Esophagus muscularis mucosa (tissue), 4 donors: ENCODE measurements around the gene SH3PXD2B. TPM values are rescaled to one million over a fixed set of nuclear protein-coding genes. Genes with fewer than 3 reads are reported as not detected.

Experiments used
- DNase-seq: peaks from one replicate; pipeline ENCODE4 v3.0.0-alpha.2; 2017; ENCODE audit errors: extremely low spot score
- H3K27ac ChIP-seq, 4 donors: fragments of 200-600 bp; sonication (generic); replicated peaks in 1 of 4; 1 replicate in 3 of 4; 2 replicates in 1 of 4; pipeline ENCODE4 v1.5.1; 2016 to 2019; ENCODE audit warnings: mild to moderate bottlenecking in 1 of 4
- H3K27me3 ChIP-seq, 4 donors: fragments of 200-600 bp; sonication (generic); one replicate each; pipeline versions ENCODE4 v1.5.1 to v1.6.0; 2016 to 2019
- H3K36me3 ChIP-seq, 4 donors: fragments of 200-600 bp; sonication (generic); one replicate each; pipeline ENCODE4 v1.5.1; 2016 to 2019
- H3K4me1 ChIP-seq, 4 donors: fragments of 200-600 bp; sonication (generic); one replicate each; pipeline ENCODE4 v1.5.1; 2016 to 2019
- H3K4me3 ChIP-seq, 4 donors: fragments of 200-600 bp; sonication (generic); 1 replicate in 2 of 4; 2 replicates in 2 of 4; pipeline ENCODE4 v1.5.1; 2016 to 2019; ENCODE audit warnings: mild to moderate bottlenecking in 4 of 4, moderate library complexity in 1 of 4
- H3K9me3 ChIP-seq, 4 donors: fragments of 200-600 bp; sonication (generic); 1 replicate in 3 of 4; 2 replicates in 1 of 4; pipeline ENCODE4 v1.5.1; 2016 to 2019
- CTCF ChIP-seq, 3 experiments: fragments of 200-600 bp in 2 of 3; fragments of 450-650 bp in 1 of 3; sonication (generic) in 2 of 3; IDR thresholded peaks; one replicate each; pipeline ENCODE4 v1.5.1; 2017 to 2019; ENCODE audit warnings: antibody characterized with exemption in 3 of 3, mild to moderate bottlenecking in 2 of 3, moderate library complexity in 1 of 3
- EP300 ChIP-seq: sonication (generic); formaldehyde crosslinking; IDR thresholded peaks from one replicate; pipeline ENCODE4 v1.6.1; 2017; ENCODE audit warnings: antibody characterized with exemption
- POLR2A ChIP-seq: fragments of 450-650 bp; IDR thresholded peaks from one replicate; pipeline ENCODE4 v1.6.1; 2017; ENCODE audit warnings: antibody characterized with exemption, moderate library complexity, mild to moderate bottlenecking, low read depth
- POLR2AphosphoS5 ChIP-seq, 2 donors: sonication (generic); formaldehyde crosslinking; IDR thresholded peaks; one replicate each; pipeline ENCODE4 v1.6.1; 2017; ENCODE audit warnings: antibody characterized with exemption in 2 of 2
- WGBS: methylation state at CpG from one replicate; pipeline ENCODE4 v1.1.5; 2018; 5-methylcytosine and 5-hydroxymethylcytosine counted together
- intact Hi-C: fragments of 100-400 bp; cut with DNase I; formaldehyde crosslinking; loops from one replicate; pipeline ENCODE4 v1.15.1; 2023
- total RNA-seq, 4 donors: library from RNA; depleted of rRNA; stranded (reverse); fragments of >200 nt; gene quantifications; one replicate each; pipeline versions ENCODE4 v1.1.0 to v1.2.1, GENCODE V29; 2016

SH3PXD2B gene
- total RNA-seq, 4 donors from 2014 or later = 41.5 to 66.5 (median 49.2) TPM

DNA sequence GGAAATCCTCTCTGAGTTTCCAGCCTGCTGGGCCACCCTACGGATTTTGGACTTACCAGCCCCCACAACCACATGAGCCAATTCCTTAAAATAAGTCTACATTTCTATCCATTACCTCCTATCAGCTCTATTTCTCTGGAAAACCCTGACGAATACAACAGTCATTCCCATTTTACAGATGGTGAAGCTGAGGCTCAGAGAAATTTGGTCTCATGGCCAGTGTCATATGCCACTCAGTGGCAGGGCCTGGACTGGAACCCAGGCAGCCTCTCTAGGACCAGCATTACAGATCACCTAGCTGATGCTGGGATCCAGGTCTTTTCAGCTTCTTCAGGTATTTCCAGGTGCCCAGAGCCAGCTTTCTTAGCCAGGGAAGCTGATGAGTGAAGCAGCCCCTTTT lies 45.0 kb upstream of the SH3PXD2B start:
- Histone ChIP-seq H3K4me3 (no peak overlapping the region), H3K9me3 (no peaks in the 10 kb centered on the region), H3K36me3 (no peaks in the 10 kb centered on the region), H3K4me1 (peaks cover 26 to 39% (median 28%) of the 10 kb centered on the region in 4 donors), H3K27me3 (no peaks in the 10 kb centered on the region), H3K27ac (no peak overlapping the region)
- 100% methylated on average over 2 of the region's 2 CpGs for WGBS
- TF ChIP-seq POLR2AphosphoS5 (IDR thresholded peaks at IDR 0.05) (no peak), EP300 (no peak), CTCF (IDR thresholded peaks at IDR 0.05) (no peak), POLR2A (no peak)
- peak; percentile 84 for DNase-seq
- intact Hi-C loops = no loop called here

- peaks cover 19 to 32% (median 21%) of the 10 kb centered on the region in 4 donors for H3K4me1 ChIP-seq
- H3K27me3 ChIP-seq = no peaks in the 10 kb centered on the region
- H3K27ac ChIP-seq = no peak overlapping the region
- WGBS = 94% methylated on average over 12 of the region's 12 CpGs
- peak; percentile 74 for DNase-seq
- intact Hi-C loops = no loop called here
- no peaks in the 10 kb centered on the region for H3K9me3 ChIP-seq
- H3K36me3 ChIP-seq = no peaks in the 10 kb centered on the region
- TF ChIP-seq EP300 (no peak), POLR2A (no peak), POLR2AphosphoS5 (IDR thresholded peaks at IDR 0.05) (no peak), CTCF (IDR thresholded peaks at IDR 0.05) (no peak)
- H3K4me3 ChIP-seq = no peak overlapping the region
These were observed 44.3 kb upstream of the SH3PXD2B start for GRCh38 chr5:172498431-172499129.

DNA sequence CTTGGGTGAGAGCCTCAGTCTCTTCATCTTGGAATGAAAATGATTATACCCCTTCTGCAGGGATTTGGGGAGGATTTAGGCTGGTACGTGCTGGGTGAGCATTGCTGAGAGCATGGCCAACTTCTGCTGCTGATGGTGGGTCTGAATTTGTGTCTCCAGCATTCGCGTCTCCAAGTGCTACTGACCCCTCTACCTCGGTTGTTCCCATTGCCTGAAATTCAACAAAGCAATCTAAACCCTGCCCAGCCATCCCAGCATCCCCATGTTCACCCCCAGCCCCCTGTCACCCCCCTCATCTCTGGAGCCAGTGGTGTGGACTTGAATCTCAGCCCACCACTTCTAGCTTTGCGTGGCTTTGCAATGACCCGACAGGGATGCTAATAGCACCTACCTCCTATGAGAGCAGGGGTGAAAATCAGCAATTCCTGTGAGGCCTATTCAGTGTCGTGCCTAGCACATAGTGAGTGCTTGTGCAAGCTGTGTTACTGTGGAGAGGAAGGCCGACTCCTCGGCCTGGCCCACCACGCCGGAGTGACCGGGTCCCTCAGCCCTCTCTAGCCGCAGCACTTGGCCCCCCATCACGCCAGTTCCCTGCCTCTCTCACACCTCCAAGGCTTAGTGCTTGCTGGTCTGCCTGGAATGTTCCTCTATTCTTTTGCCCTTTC lies 43.4 kb upstream of the SH3PXD2B start:
- no peaks in the 10 kb centered on the region for H3K36me3 ChIP-seq
- H3K4me3 ChIP-seq = no peak overlapping the region
- DNase-seq = peak; percentile 90
- TF ChIP-seq POLR2AphosphoS5 (IDR thresholded peaks at IDR 0.05) (no peak), CTCF (IDR thresholded peaks at IDR 0.05) (no peak), EP300 (no peak), POLR2A (no peak)
- intact Hi-C loops = no loop called here
- peak overlapping the region; percentile 21 to 59 (median 54) for H3K27ac ChIP-seq
- H3K9me3 ChIP-seq = no peaks in the 10 kb centered on the region
- peaks cover 15 to 25% (median 18%) of the 10 kb centered on the region in 4 donors for H3K4me1 ChIP-seq
- WGBS = 94% methylated on average over 13 of the region's 14 CpGs
- no peaks in the 10 kb centered on the region for H3K27me3 ChIP-seq

DNA sequence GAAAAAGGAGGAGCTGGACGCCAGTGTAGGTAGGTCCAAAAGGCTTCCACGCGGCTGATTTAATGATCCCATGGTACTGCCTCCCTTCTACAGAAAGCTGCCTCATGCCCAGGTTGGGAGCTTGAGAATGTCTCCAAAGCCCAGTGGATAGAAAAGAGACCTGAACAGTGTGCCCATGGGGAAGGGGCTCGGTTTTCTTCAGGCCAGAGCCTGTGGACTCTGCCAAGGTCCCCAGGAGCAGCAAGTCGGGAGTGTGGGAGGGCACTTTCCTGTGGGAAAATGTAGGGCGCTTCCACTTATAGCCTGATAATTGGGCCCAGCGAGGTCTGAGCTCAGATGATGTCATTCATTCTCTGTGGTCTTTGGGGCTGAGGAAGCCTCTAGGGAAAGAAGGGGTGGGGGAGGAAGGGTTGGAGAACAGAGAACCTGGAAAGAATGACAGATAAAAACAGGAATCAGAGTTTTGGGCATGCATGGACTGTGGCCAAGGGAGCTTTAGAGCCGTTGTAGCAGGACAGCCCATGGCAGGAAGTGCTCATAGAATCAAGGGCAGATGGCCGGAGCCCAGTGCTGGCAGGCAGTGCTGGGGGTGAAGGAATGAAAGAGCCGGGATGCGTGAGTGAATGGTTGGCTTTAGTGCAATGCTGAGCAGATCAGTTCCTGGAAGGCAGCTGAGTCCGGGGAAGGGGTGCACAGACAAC lies 42.5 kb upstream of the SH3PXD2B start:
- peak; percentile 92 for DNase-seq
- Histone ChIP-seq H3K27me3 (no peaks in the 10 kb centered on the region), H3K36me3 (no peaks in the 10 kb centered on the region), H3K27ac (peak overlapping the region; percentile 51 to 61 (median 58)), H3K4me3 (no peak overlapping the region), H3K4me1 (peaks cover 15 to 25% (median 18%) of the 10 kb centered on the region in 4 donors), H3K9me3 (no peaks in the 10 kb centered on the region)
- TF ChIP-seq EP300 (no peak), POLR2AphosphoS5 (IDR thresholded peaks at IDR 0.05) (peak; percentile 5 to 24), CTCF (IDR thresholded peaks at IDR 0.05) (no peak)
- 45% methylated on average over 11 of the region's 12 CpGs for WGBS
- intact Hi-C loops = no loop called here
